MM.1S (cell line): ENCODE results near the gene RARB.

ENCODE experiments used
- EZH2 ChIP-seq: fragments of 300-600 bp; sonication (generic); optimal IDR thresholded peaks from 2 replicates; pipeline ENCODE3; 2017; ENCODE audit warnings: low read depth, mild to moderate bottlenecking, antibody characterized with exemption, low read length, mixed read lengths
- TF ChIP-seq, protein P1 (sequence below): fragments of 300-600 bp; sonication (generic); IDR thresholded peaks from 2 replicates; pipeline ENCODE4 v1.5.1; 2016; ENCODE audit warnings: antibody characterized with exemption, low read length, mixed read lengths

DNA sequence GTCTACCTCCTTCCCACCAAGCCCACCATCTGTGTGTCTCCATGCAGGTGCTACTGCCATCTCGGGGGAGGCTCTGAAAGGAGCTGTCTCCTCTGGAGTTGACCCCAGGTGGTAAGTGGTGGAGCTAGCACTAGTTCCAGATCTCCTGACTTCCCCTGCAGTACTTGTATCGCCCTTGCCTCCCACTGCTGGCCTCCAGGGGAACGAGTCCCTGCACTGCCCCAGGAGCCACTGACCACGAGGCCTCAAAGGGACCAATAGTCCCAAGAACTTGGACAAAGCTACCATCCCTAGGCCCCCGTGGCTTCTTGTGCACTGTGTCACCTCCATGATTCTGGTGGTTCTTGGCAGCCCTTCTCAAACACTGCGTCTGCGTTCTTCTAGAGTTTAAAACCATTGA is 137.7 kb downstream of the RARB start:
- TF ChIP-seq, protein P1, sequence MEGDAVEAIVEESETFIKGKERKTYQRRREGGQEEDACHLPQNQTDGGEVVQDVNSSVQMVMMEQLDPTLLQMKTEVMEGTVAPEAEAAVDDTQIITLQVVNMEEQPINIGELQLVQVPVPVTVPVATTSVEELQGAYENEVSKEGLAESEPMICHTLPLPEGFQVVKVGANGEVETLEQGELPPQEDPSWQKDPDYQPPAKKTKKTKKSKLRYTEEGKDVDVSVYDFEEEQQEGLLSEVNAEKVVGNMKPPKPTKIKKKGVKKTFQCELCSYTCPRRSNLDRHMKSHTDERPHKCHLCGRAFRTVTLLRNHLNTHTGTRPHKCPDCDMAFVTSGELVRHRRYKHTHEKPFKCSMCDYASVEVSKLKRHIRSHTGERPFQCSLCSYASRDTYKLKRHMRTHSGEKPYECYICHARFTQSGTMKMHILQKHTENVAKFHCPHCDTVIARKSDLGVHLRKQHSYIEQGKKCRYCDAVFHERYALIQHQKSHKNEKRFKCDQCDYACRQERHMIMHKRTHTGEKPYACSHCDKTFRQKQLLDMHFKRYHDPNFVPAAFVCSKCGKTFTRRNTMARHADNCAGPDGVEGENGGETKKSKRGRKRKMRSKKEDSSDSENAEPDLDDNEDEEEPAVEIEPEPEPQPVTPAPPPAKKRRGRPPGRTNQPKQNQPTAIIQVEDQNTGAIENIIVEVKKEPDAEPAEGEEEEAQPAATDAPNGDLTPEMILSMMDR, result no peak
- no peak for TF ChIP-seq EZH2
